Measurements from ENCODE around the gene LRPAP1. TPM values are rescaled to one million over a fixed set of nuclear protein-coding genes. Genes with fewer than 3 reads are reported as not detected.

The LRPAP1 gene
- polyA plus RNA-seq, 1 donor from 2014 or later = 91.1 TPM

DNA sequence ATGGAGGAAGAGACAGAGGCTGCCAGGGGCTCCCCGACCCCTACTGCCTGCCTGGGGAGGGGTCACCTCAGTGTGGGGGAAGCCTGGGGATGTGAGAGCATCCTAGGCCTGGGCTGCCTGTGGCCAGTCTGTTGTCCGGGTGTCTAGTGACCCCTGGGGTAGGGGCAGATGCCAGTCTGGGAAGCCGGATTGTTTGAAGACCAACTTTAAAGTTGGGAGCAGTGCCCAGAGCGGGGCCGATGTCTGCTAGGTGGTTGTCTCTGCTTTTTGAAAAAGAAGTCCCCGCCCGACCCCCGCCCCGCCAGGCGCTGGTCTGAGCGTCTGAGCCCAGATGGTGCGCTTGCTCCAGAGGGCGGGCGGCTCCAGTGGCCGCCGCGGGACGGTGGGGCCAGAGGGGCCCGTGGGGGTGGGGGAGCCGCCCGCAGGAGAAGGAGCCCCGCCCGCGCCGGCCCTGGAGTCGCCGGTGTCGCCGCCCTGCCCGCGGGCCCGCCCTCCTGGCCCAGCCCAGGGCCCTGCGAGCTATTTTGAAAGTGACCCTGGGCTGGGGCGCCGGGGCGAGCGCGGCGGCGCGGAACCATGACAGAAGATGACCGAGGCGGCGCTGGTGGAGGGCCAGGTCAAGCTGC lies 69.3 kb downstream of the LRPAP1 start, which contains the start of gene DOK7:
Gene DOK7, plus strand, starts transcription at position 517 of the 626 bp plus-strand sequence. Its CDS starts 70 bp downstream, at position 587.
- Histone ChIP-seq H3K27me3 (ENCODE audit: insufficient read depth, low read depth, low read length) (no peaks in the 10 kb centered on the region), H3K36me3 (ENCODE audit: insufficient read depth, low read length) (no peaks in the 10 kb centered on the region), H3K79me2 (replicated peaks; ENCODE audit: insufficient read depth, low read length) (no peaks in the 10 kb centered on the region), H3K9me3 (ENCODE audit: low read length) (no peaks in the 10 kb centered on the region), H3K9ac (ENCODE audit: low read length) (no peak within 1 kb of the TSS), H3F3A (ENCODE audit: insufficient read depth, low read length, poor library complexity, severe bottlenecking) (no peaks in the 10 kb centered on the region), H3K4me2 (ENCODE audit: low read length) (no peak within 1 kb of the TSS), H2AFZ (ENCODE audit: low read depth, low read length) (no peak within 1 kb of the TSS), H4K20me1 (ENCODE audit: insufficient read depth) (no peaks in the 10 kb centered on the region), H3K4me3 (ENCODE audit: low read length) (no peak within 1 kb of the TSS), H3K9me2 (ENCODE audit: insufficient read depth, low read length) (no peaks in the 10 kb centered on the region), H3K27ac (ENCODE audit: low read length) (no peak within 1 kb of the TSS)
- TF ChIP-seq EP300 (conservative IDR thresholded peaks at IDR 0.05; ENCODE audit: poor library complexity, severe bottlenecking) = no peak
- TF ChIP-seq POLR2AphosphoS5 (IDR thresholded peaks at IDR 0.05) = no peak
- no peak for TF ChIP-seq TAF1 (IDR thresholded peaks at IDR 0.05; ENCODE audit: low read depth)
- no peak for TF ChIP-seq RAD21 (conservative IDR thresholded peaks at IDR 0.05)
- no peak for TF ChIP-seq EZH2 (IDR thresholded peaks at IDR 0.05; ENCODE audit: borderline replicate concordance, insufficient read depth, low read length, poor library complexity, severe bottlenecking)
- TF ChIP-seq, protein P1, sequence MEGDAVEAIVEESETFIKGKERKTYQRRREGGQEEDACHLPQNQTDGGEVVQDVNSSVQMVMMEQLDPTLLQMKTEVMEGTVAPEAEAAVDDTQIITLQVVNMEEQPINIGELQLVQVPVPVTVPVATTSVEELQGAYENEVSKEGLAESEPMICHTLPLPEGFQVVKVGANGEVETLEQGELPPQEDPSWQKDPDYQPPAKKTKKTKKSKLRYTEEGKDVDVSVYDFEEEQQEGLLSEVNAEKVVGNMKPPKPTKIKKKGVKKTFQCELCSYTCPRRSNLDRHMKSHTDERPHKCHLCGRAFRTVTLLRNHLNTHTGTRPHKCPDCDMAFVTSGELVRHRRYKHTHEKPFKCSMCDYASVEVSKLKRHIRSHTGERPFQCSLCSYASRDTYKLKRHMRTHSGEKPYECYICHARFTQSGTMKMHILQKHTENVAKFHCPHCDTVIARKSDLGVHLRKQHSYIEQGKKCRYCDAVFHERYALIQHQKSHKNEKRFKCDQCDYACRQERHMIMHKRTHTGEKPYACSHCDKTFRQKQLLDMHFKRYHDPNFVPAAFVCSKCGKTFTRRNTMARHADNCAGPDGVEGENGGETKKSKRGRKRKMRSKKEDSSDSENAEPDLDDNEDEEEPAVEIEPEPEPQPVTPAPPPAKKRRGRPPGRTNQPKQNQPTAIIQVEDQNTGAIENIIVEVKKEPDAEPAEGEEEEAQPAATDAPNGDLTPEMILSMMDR (IDR thresholded peaks at IDR 0.05; ENCODE audit: poor library complexity, severe bottlenecking) = no peak
- no peak for TF ChIP-seq MXI1 (conservative IDR thresholded peaks at IDR 0.05; ENCODE audit: poor library complexity, severe bottlenecking)
- TF ChIP-seq, protein P2, sequence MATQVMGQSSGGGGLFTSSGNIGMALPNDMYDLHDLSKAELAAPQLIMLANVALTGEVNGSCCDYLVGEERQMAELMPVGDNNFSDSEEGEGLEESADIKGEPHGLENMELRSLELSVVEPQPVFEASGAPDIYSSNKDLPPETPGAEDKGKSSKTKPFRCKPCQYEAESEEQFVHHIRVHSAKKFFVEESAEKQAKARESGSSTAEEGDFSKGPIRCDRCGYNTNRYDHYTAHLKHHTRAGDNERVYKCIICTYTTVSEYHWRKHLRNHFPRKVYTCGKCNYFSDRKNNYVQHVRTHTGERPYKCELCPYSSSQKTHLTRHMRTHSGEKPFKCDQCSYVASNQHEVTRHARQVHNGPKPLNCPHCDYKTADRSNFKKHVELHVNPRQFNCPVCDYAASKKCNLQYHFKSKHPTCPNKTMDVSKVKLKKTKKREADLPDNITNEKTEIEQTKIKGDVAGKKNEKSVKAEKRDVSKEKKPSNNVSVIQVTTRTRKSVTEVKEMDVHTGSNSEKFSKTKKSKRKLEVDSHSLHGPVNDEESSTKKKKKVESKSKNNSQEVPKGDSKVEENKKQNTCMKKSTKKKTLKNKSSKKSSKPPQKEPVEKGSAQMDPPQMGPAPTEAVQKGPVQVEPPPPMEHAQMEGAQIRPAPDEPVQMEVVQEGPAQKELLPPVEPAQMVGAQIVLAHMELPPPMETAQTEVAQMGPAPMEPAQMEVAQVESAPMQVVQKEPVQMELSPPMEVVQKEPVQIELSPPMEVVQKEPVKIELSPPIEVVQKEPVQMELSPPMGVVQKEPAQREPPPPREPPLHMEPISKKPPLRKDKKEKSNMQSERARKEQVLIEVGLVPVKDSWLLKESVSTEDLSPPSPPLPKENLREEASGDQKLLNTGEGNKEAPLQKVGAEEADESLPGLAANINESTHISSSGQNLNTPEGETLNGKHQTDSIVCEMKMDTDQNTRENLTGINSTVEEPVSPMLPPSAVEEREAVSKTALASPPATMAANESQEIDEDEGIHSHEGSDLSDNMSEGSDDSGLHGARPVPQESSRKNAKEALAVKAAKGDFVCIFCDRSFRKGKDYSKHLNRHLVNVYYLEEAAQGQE (IDR thresholded peaks at IDR 0.05; ENCODE audit: borderline replicate concordance) = no peak
- TF ChIP-seq SMC3 (conservative IDR thresholded peaks at IDR 0.05; ENCODE audit: poor library complexity) = no peak

DNA sequence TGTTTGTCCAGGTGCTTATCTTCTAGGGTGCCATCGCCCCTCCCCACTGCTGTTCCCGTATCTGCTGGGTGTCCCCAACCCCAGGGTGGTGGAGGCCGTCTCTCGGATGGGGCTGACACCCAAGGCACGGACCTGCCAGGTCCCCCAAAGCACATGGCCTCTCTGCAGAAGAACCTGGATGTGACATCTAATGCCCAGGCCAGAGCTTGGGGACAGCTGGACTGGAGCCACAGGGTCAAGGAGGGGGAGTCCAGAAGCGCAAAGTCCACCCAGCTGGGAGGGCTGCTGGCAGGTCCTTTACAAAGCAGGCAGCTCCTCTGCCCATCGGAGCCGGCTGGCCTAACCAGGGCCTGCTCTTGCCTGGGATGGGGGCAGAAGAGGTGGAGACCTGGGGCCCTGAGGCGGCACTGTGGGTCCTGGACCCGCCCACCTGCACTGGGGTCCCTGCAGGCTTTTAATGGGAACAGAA lies 69.9 kb downstream of the LRPAP1 start:
- Histone ChIP-seq H3K27ac (ENCODE audit: low read length) (no peak overlapping the region), H3K4me2 (ENCODE audit: low read length) (no peak overlapping the region), H3K4me3 (ENCODE audit: low read length) (no peak overlapping the region)

More for the DNA sequence above, 69.9 kb downstream of the LRPAP1 start:
- Histone ChIP-seq H3K9me3 (ENCODE audit: low read length) (no peaks in the 10 kb centered on the region), H3K27me3 (ENCODE audit: insufficient read depth, low read depth, low read length) (no peaks in the 10 kb centered on the region), H2AFZ (ENCODE audit: low read depth, low read length) (no peak overlapping the region), H4K20me1 (ENCODE audit: insufficient read depth) (no peaks in the 10 kb centered on the region), H3K9me2 (ENCODE audit: insufficient read depth, low read length) (no peaks in the 10 kb centered on the region), H3F3A (ENCODE audit: insufficient read depth, low read length, poor library complexity, severe bottlenecking) (no peaks in the 10 kb centered on the region), H3K79me2 (replicated peaks; ENCODE audit: insufficient read depth, low read length) (no peaks in the 10 kb centered on the region), H3K9ac (ENCODE audit: low read length) (no peak overlapping the region), H3K36me3 (ENCODE audit: insufficient read depth, low read length) (no peaks in the 10 kb centered on the region)
- TF ChIP-seq TAF1 (IDR thresholded peaks at IDR 0.05; ENCODE audit: low read depth) (no peak), POLR2AphosphoS5 (IDR thresholded peaks at IDR 0.05) (no peak), EZH2 (IDR thresholded peaks at IDR 0.05; ENCODE audit: borderline replicate concordance, insufficient read depth, low read length, poor library complexity, severe bottlenecking) (no peak), EP300 (conservative IDR thresholded peaks at IDR 0.05; ENCODE audit: poor library complexity, severe bottlenecking) (no peak), MXI1 (conservative IDR thresholded peaks at IDR 0.05; ENCODE audit: poor library complexity, severe bottlenecking) (no peak), RAD21 (conservative IDR thresholded peaks at IDR 0.05) (no peak), SMC3 (conservative IDR thresholded peaks at IDR 0.05; ENCODE audit: poor library complexity) (no peak)
- TF ChIP-seq, protein P2 (IDR thresholded peaks at IDR 0.05; ENCODE audit: borderline replicate concordance) = no peak
- TF ChIP-seq, protein P1 (IDR thresholded peaks at IDR 0.05; ENCODE audit: poor library complexity, severe bottlenecking) = no peak
